ENCODE results near the gene FEZ2.

DNA sequence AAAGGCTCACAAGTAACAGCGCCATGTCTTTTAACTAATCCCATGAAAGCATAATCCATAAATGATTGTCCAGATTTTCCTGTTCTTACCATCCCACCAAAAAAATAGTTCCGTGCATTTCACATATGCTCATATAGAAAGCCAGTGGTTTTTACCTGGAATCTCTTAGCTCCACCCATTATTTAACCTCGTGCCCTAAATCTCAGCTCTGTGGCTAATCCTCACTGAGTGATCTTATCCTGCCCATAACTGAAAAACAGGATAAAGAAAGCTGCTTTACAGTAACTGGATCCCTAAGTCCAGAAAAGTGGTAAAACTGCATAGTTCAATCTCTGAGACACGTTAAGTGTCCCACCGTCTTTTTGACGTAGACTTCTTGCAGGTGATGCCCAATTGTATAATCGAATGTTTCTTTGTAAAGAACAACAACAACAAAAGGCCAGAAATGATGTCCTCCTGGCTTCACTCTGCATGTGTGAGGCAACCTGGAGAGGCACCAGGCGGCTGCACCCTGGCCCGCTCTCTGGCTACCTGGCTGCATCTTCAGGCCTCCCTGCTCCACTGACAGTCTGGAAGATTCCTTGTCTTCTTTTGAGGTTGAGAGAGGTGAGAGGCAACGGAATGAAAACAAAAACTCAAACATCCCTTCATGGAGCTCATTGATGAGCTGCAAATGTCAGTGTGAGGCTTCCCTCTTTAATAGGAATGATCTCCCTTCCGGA is 38.6 kb downstream of the FEZ2 start:
- TF ChIP-seq, protein P1, sequence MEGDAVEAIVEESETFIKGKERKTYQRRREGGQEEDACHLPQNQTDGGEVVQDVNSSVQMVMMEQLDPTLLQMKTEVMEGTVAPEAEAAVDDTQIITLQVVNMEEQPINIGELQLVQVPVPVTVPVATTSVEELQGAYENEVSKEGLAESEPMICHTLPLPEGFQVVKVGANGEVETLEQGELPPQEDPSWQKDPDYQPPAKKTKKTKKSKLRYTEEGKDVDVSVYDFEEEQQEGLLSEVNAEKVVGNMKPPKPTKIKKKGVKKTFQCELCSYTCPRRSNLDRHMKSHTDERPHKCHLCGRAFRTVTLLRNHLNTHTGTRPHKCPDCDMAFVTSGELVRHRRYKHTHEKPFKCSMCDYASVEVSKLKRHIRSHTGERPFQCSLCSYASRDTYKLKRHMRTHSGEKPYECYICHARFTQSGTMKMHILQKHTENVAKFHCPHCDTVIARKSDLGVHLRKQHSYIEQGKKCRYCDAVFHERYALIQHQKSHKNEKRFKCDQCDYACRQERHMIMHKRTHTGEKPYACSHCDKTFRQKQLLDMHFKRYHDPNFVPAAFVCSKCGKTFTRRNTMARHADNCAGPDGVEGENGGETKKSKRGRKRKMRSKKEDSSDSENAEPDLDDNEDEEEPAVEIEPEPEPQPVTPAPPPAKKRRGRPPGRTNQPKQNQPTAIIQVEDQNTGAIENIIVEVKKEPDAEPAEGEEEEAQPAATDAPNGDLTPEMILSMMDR (IDR thresholded peaks at IDR 0.05), result no peak
- TF ChIP-seq POLR2A (IDR thresholded peaks at IDR 0.05), result no peak
